GM12801 (cell line): ENCODE measurements around the gene ADGRL3.

Source experiments
- TF ChIP-seq, protein P1 (sequence below): IDR thresholded peaks from one replicate; pipeline ENCODE4 v1.5.1; 2011; ENCODE audit warnings: control low read depth; ENCODE audit not compliant: insufficient read length; ENCODE audit errors: extremely low read depth

The ADGRL3 gene

DNA sequence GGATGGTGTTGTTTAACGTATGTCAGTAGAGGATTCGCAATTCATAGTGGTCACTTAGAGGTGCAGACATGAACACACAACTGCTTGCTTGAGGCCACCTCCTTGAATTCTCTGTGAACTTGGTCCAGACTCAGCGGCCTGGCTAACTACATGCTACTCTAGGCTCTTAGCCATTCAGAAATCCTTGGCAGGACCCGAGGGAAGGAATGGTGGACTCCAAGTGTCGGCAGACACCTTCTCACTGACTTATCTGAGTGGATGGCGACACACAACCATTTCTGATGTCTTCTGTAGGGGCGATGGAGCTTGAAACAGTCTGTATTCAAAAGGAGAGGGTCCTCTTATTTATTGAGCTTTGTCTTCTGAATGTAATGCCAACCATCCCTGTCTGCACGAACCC is 24.4 kb downstream of the ADGRL3 start:
- TF ChIP-seq, protein P1, sequence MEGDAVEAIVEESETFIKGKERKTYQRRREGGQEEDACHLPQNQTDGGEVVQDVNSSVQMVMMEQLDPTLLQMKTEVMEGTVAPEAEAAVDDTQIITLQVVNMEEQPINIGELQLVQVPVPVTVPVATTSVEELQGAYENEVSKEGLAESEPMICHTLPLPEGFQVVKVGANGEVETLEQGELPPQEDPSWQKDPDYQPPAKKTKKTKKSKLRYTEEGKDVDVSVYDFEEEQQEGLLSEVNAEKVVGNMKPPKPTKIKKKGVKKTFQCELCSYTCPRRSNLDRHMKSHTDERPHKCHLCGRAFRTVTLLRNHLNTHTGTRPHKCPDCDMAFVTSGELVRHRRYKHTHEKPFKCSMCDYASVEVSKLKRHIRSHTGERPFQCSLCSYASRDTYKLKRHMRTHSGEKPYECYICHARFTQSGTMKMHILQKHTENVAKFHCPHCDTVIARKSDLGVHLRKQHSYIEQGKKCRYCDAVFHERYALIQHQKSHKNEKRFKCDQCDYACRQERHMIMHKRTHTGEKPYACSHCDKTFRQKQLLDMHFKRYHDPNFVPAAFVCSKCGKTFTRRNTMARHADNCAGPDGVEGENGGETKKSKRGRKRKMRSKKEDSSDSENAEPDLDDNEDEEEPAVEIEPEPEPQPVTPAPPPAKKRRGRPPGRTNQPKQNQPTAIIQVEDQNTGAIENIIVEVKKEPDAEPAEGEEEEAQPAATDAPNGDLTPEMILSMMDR = no peak

DNA sequence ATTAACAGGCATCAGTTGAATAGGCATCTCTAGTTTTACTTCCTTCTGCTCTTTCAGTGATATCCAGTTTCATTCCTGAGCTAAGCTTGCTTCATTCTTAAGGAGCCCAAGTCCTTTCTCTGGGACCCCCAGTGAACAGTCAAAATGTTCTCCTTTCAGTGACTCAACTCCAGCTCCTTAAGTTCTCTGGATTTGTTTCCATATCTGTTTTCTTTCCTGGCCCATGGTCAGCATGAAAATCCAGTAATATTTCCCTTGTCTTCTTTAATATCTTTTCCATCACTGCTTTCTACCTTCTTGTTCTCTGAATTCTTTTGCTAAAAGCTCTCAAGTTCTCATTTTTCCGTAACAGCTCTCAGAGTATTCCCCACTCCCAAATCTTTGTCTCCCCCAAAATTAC is 25.5 kb downstream of the ADGRL3 start:
- TF ChIP-seq, protein P1 = no peak

DNA sequence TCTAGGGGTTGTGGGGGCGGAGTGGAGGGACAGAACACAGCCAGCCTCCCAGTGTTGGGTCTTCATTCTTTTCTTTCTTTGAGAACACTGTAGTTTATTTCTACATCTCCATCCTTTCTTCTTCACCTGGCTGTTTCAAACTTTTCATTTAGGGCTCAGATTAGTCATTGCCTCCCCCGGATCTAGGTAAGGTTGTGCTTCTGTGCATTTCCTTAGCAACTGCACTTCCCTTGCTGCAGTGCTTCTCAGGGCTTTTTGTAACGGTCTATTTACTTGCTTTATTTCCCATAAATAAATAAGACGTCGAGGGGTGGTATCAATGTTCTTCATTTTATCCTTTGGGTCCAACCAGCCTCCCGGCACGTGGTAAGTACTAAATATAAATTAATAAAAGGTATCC is 31.3 kb downstream of the ADGRL3 start:
- TF ChIP-seq, protein P1 = no peak

DNA sequence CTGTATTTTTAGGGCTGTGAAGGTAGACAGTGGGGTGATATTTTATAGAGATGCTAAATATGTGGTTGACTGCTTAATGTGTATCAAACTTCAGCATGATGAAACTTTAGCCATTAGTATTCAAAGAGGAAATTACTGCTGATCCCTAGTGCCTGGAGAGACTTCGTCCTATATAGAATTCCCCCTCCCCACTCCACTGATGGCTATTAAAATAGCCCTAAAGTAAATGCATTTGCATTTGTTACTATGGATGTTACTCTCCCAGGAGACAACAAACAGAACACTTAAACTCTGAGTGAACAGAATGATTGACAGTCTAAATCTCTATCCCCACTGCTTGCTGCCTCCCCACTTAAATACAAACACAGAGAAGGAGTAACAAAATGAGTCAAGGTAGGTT is 39.1 kb downstream of the ADGRL3 start:
- TF ChIP-seq, protein P1 = no peak

DNA sequence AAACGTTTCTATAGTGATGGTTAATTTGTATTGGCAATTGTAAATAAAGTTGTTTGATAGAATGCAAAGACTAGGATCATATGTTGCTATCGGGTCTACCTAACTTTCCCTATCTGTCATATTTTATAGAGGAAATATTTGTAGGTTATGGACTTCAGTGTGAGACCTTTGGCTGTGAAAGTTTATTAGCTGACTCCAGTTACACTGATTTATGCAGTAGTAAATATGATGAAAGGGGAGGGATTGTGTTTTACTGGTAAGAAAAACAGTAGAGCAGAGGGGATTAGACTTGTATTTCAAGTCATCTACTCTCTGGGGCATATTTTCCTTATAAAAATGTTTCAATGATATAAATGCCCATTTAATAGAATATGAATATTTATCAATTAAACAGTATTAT is 43.8 kb downstream of the ADGRL3 start:
- TF ChIP-seq, protein P1 = no peak

DNA sequence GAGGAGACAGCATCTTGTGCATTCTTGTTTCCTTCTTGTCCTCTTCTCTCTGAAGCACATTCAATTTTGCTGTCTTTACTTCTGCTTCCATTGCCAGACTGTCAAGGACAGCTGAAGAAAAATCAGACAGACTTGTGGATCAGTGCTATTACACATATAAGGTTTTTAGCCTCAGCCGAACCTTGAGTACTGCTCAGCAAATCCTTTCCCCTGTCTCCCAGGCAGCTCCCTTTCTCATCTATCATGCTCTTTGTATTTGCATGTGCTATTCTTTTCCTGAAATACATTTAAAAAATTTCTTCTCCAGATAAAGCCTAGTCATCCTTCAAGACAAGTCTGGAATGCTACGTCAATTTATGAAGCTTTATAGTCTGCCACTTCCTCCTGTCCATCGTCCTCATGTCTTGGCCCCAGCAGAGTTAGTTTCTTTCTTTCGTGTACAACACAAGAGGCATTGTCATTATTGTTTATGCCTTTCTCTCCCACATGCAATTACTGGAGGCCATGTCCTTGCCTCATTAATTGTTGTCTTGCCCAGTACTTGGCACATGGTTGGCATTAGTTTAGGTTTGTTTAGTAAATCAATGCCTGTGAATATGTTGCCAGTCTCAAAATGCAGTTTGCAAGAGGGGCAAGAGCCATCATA is 45.1 kb downstream of the ADGRL3 start:
- TF ChIP-seq, protein P1 = no peak

DNA sequence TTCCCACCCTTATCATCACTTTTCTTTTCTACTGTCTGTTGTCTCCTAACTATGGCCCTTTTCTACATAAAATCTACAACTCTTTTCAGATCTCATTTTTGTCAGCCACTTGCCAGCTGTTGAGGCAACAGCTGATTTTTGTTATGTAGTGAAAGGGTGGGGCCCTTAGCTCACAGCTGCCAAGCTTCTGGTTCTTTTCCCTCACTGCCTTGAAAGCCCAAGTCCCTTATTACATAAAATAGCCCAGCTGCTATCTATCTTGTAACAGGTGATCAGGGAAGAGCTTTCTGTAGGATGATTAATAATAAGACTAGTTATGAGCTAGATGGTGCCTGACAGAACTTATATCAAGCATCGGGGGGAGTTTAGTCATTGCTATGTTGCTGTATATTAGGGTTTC is 45.9 kb downstream of the ADGRL3 start:
- TF ChIP-seq, protein P1 = no peak
